ENCODE results near the gene UAP1. TPM values are rescaled to one million over a fixed set of nuclear protein-coding genes. Genes with fewer than 3 reads are reported as not detected.

UAP1 gene
- total and polyA plus RNA-seq, 2 donors (not counting 3 experiments of a cell fraction or from before 2014, with no cell fraction given) = 30.6 to 89.8 TPM

DNA sequence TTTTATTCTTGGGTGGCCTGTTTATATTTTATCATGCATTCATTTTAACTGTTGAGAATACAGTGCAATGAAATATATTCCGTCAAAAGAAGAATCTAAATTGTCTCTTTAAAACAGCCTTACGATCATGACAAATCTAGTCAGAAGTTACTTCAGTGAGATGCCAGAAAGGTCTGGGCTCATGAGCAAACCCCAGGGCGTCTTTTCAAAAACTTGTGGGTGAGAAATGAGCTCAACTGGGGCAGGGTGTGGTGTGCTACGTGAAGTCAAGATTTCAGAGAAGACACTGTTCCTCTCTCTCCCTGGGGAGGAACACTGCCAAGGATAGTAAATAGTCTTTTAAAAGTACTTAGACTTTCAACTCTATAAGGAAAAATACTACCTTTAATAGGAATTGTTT lies 13.4 kb upstream of the UAP1 start:
- Histone ChIP-seq H3K9me3 (replicated peaks; ENCODE audit: control insufficient read depth, insufficient read depth, low read length) (no peaks in the 10 kb centered on the region), H3K9ac (replicated peaks; ENCODE audit: extremely low read depth, insufficient read depth, low read length) (no peak overlapping the region), H3K4me3 (replicated peaks in 1 of 3; ENCODE audit: insufficient read depth in 1 of 3, low read depth in 1 of 3, low read length in 3 of 3) (no peak overlapping the region), H3K9me1 (replicated peaks; ENCODE audit: control insufficient read depth, extremely low read depth, insufficient read depth, low read length) (no peaks in the 10 kb centered on the region), H3K27ac (ENCODE audit: insufficient read depth, low read depth, low read length) (no peak overlapping the region), H3K79me2 (ENCODE audit: control insufficient read depth, insufficient read depth, low read length) (no peaks in the 10 kb centered on the region), H3K36me3 (ENCODE audit: control insufficient read depth in 2 of 2, extremely low read depth in 1 of 2, insufficient read depth in 2 of 2, low read length in 2 of 2) (no peaks in the 10 kb centered on the region), H4K20me1 (replicated peaks; ENCODE audit: control insufficient read depth, extremely low read depth, insufficient read depth, low read length) (no peaks in the 10 kb centered on the region), H2AFZ (ENCODE audit: low read depth, low read length) (no peak overlapping the region), H3K4me1 (ENCODE audit: control insufficient read depth, extremely low read depth, insufficient read depth, low read length) (no peaks in the 10 kb centered on the region), H3K4me2 (ENCODE audit: insufficient read depth, low read length) (no peak overlapping the region), H3K27me3 (ENCODE audit: control insufficient read depth in 2 of 2, insufficient read depth in 2 of 2, low read length in 2 of 2) (no peaks in the 10 kb centered on the region)
- dilution Hi-C loops (cut with MboI; ENCODE audit: extremely low pct_ligation_motif_present, low sequenced_read_pairs) (no loop called here), intact Hi-C loops (cut with micrococcal nuclease) (no loop called here)
- no peak for FAIRE-seq
- TF ChIP-seq POLR2AphosphoS5 (IDR thresholded peaks at IDR 0.05; ENCODE audit: insufficient read depth, low read depth, low read length) (no peak), FOS (IDR thresholded peaks at IDR 0.05; ENCODE audit: borderline replicate concordance, insufficient read depth, low read length) (no peak), MYC (IDR thresholded peaks at IDR 0.05; ENCODE audit: low read depth, low read length) (no peak), GATA2 (IDR thresholded peaks at IDR 0.05; ENCODE audit: insufficient read depth, insufficient read length, low read depth, low read length) (no peak), POLR2A (IDR thresholded peaks at IDR 0.05; ENCODE audit: low read depth, low read length) (no peak), EZH2 (IDR thresholded peaks at IDR 0.05; ENCODE audit: borderline replicate concordance, low read depth, low read length, severe bottlenecking) (no peak), JUN (IDR thresholded peaks at IDR 0.05; ENCODE audit: borderline replicate concordance, insufficient read depth, insufficient read length, low read depth) (no peak)
- TF ChIP-seq, protein P1, sequence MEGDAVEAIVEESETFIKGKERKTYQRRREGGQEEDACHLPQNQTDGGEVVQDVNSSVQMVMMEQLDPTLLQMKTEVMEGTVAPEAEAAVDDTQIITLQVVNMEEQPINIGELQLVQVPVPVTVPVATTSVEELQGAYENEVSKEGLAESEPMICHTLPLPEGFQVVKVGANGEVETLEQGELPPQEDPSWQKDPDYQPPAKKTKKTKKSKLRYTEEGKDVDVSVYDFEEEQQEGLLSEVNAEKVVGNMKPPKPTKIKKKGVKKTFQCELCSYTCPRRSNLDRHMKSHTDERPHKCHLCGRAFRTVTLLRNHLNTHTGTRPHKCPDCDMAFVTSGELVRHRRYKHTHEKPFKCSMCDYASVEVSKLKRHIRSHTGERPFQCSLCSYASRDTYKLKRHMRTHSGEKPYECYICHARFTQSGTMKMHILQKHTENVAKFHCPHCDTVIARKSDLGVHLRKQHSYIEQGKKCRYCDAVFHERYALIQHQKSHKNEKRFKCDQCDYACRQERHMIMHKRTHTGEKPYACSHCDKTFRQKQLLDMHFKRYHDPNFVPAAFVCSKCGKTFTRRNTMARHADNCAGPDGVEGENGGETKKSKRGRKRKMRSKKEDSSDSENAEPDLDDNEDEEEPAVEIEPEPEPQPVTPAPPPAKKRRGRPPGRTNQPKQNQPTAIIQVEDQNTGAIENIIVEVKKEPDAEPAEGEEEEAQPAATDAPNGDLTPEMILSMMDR (IDR thresholded peaks at IDR 0.05; ENCODE audit: extremely low read depth in 1 of 2, insufficient read depth in 1 of 2, low read depth in 1 of 2, low read length in 2 of 2) = no peak
- TF ChIP-seq, protein P2, sequence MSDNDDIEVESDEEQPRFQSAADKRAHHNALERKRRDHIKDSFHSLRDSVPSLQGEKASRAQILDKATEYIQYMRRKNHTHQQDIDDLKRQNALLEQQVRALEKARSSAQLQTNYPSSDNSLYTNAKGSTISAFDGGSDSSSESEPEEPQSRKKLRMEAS (IDR thresholded peaks at IDR 0.05; ENCODE audit: insufficient read depth, insufficient read length) = no peak
- DNase-seq (ENCODE audit: low read depth, low spot score) = no peak
- ChIA-PET POLR2A (no interaction called here), CTCF (interaction anchor here (1.2 to 1.4 kb wide), 2 partner anchors 9 to 10 kb away, joined by 3 read pairs; no protein-coding TSS in a partner anchor)
- BruUV-seq (replicated peaks) = no TSS peak
